Middle frontal gyrus (tissue), 1 donor: Measurements from ENCODE around the gene MYT1.
"Not testable (repeated sequence)": the region's sequence is repeated elsewhere in the genome, so short reads cannot be mapped to it uniquely, and the experiment has no call there.

Experiments used
- DNase-seq: peaks from one replicate; pipeline ENCODE4 v3.0.0-alpha.2; 2015; ENCODE audit warnings: low spot score; ENCODE audit errors: extremely low spot score

The MYT1 gene

GRCh38 chr20:64228751-64229506 is 64.7 kb downstream of the MYT1 start:
- no peak for DNase-seq

- DNase-seq = no peak
Measured at GRCh38 chr20:64229507-64230061, 65.3 kb downstream of the MYT1 start.

- DNase-seq = no peak
Measured at GRCh38 chr20:64230461-64231145, 66.4 kb downstream of the MYT1 start.

- no peak for DNase-seq
Measured at GRCh38 chr20:64231621-64232550, 67.6 kb downstream of the MYT1 start.

GRCh38 chr20:64232794-64233193 is 68.5 kb downstream of the MYT1 start:
- DNase-seq = no peak

- no peak for DNase-seq
Measured at GRCh38 chr20:64233725-64234124, 69.5 kb downstream of the MYT1 start.

- DNase-seq = no peak
Measured at GRCh38 chr20:64234291-64234791, 70.1 kb downstream of the MYT1 start.

GRCh38 chr20:64234921-64235565 is 70.8 kb downstream of the MYT1 start:
- DNase-seq = not testable (repeated sequence)

GRCh38 chr20:64236137-64237088 is 72.2 kb downstream of the MYT1 start:
- no peak for DNase-seq

GRCh38 chr20:64237316-64237715 is 73.1 kb downstream of the MYT1 start:
- no peak for DNase-seq

- no peak for DNase-seq
Measured at GRCh38 chr20:64238115-64238825, 74.0 kb downstream of the MYT1 start.

- no peak for DNase-seq
Measured at GRCh38 chr20:64238851-64239387, 74.7 kb downstream of the MYT1 start.

GRCh38 chr20:64239449-64240242 is 75.4 kb downstream of the MYT1 start:
- no peak for DNase-seq

- no peak for DNase-seq
Measured at GRCh38 chr20:64240243-64241015, 76.2 kb downstream of the MYT1 start.

GRCh38 chr20:64241061-64241460 is 76.8 kb downstream of the MYT1 start:
- no peak for DNase-seq

GRCh38 chr20:64242003-64242796 is 77.9 kb downstream of the MYT1 start:
- DNase-seq = no peak
